Measurements from ENCODE around the gene SYNDIG1. TPM values are rescaled to one million over a fixed set of nuclear protein-coding genes. Genes with fewer than 3 reads are reported as not detected.

SYNDIG1 gene
- total RNA-seq, 1 donor from 2014 or later = 5.6 TPM

GRCh38 chr20:24701027-24701426, 231.6 kb downstream of the SYNDIG1 start:
- TF ChIP-seq, protein P1, sequence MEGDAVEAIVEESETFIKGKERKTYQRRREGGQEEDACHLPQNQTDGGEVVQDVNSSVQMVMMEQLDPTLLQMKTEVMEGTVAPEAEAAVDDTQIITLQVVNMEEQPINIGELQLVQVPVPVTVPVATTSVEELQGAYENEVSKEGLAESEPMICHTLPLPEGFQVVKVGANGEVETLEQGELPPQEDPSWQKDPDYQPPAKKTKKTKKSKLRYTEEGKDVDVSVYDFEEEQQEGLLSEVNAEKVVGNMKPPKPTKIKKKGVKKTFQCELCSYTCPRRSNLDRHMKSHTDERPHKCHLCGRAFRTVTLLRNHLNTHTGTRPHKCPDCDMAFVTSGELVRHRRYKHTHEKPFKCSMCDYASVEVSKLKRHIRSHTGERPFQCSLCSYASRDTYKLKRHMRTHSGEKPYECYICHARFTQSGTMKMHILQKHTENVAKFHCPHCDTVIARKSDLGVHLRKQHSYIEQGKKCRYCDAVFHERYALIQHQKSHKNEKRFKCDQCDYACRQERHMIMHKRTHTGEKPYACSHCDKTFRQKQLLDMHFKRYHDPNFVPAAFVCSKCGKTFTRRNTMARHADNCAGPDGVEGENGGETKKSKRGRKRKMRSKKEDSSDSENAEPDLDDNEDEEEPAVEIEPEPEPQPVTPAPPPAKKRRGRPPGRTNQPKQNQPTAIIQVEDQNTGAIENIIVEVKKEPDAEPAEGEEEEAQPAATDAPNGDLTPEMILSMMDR (IDR thresholded peaks at IDR 0.05) = no peak
- no peaks in the 10 kb centered on the region for H3K4me1 Mint-ChIP-seq (ENCODE audit: low read depth)

GRCh38 chr20:24701668-24702067, 232.2 kb downstream of the SYNDIG1 start:
- Mint-ChIP-seq H3K4me1 (ENCODE audit: low read depth) (no peaks in the 10 kb centered on the region), H3K9me3 (ENCODE audit: low read depth) (no peaks in the 10 kb centered on the region), H3K27ac (ENCODE audit: unreplicated experiment) (no peak overlapping the region), H3K27me3 (ENCODE audit: low read depth) (peaks cover 7% of the 10 kb centered on the region), H3K36me3 (ENCODE audit: low read depth) (no peaks in the 10 kb centered on the region), H3K4me3 (ENCODE audit: unreplicated experiment) (no peak overlapping the region)
- no peak for DNase-seq (ENCODE audit: low spot score)
- TF ChIP-seq, protein P1 (IDR thresholded peaks at IDR 0.05) = no peak

More at GRCh38 chr20:24701027-24701426, 231.6 kb downstream of the SYNDIG1 start:
- H3K27me3 Mint-ChIP-seq (ENCODE audit: low read depth) = peaks cover 7% of the 10 kb centered on the region
- no peaks in the 10 kb centered on the region for H3K36me3 Mint-ChIP-seq (ENCODE audit: low read depth)
- H3K27ac Mint-ChIP-seq (ENCODE audit: unreplicated experiment) = no peak overlapping the region
- DNase-seq (ENCODE audit: low spot score) = no peak
- H3K4me3 Mint-ChIP-seq (ENCODE audit: unreplicated experiment) = no peak overlapping the region
- no peaks in the 10 kb centered on the region for H3K9me3 Mint-ChIP-seq (ENCODE audit: low read depth)

DNA sequence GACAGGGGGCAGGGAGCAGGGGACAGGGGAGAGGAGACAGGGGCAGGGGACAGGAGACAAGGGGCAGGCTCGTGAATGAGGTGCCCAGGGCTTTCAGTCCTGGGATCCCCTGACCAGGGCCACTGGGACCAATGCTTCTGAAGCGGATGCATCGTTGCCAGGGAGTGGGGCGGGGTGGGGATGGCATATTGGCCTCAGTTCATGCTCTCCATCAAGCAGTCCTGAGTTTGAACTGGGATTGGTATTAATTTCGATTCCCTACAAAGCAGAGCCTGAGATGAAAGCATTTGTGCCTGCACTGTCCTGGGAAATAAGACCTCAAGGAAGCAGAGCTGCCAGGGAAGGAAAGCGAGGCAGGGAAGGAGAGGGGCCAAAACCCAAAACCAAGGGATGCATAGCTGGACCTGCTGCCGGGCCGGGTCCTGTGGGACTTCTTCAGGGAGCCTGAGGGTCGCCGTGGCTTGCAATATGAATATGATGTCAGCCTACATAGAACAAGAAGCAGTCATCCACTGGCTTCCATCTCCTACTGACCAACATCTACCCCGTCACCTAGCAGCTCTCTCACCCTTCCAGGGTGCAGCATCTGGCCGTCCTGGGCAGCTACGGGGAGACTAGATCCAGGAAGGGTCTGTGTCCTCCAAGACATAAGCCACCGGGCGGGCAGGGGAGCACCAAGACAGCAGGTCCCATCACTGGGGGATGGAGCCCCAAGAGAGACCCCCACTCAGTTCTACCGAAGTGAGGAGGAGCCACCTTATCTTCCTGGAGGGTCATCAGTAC, 233.3 kb downstream of the SYNDIG1 start:
- no peak for DNase-seq (ENCODE audit: low spot score)
- TF ChIP-seq, protein P1 (IDR thresholded peaks at IDR 0.05) = no peak
- Mint-ChIP-seq H3K27me3 (ENCODE audit: low read depth) (peaks cover 10% of the 10 kb centered on the region), H3K4me1 (ENCODE audit: low read depth) (no peaks in the 10 kb centered on the region), H3K4me3 (ENCODE audit: unreplicated experiment) (no peak overlapping the region), H3K9me3 (ENCODE audit: low read depth) (no peaks in the 10 kb centered on the region), H3K36me3 (ENCODE audit: low read depth) (no peaks in the 10 kb centered on the region), H3K27ac (ENCODE audit: unreplicated experiment) (no peak overlapping the region)

- DNase-seq (ENCODE audit: low spot score) = no peak
- Mint-ChIP-seq H3K9me3 (ENCODE audit: low read depth) (no peaks in the 10 kb centered on the region), H3K4me1 (ENCODE audit: low read depth) (no peaks in the 10 kb centered on the region), H3K27me3 (ENCODE audit: low read depth) (peaks cover 13% of the 10 kb centered on the region), H3K27ac (ENCODE audit: unreplicated experiment) (no peak overlapping the region), H3K36me3 (ENCODE audit: low read depth) (no peaks in the 10 kb centered on the region), H3K4me3 (ENCODE audit: unreplicated experiment) (no peak overlapping the region)
- TF ChIP-seq, protein P1 (IDR thresholded peaks at IDR 0.05) = no peak
Measured at GRCh38 chr20:24703284-24703610, 233.8 kb downstream of the SYNDIG1 start.

GRCh38 chr20:24704899-24705298, 235.5 kb downstream of the SYNDIG1 start:
- TF ChIP-seq, protein P1 (IDR thresholded peaks at IDR 0.05) = no peak
- no peak overlapping the region for H3K27ac Mint-ChIP-seq (ENCODE audit: unreplicated experiment)
- H3K4me3 Mint-ChIP-seq (ENCODE audit: unreplicated experiment) = no peak overlapping the region
- H3K4me1 Mint-ChIP-seq (ENCODE audit: low read depth) = no peaks in the 10 kb centered on the region
- H3K36me3 Mint-ChIP-seq (ENCODE audit: low read depth) = no peaks in the 10 kb centered on the region
- DNase-seq (ENCODE audit: low spot score) = no peak
- H3K27me3 Mint-ChIP-seq (ENCODE audit: low read depth) = peaks cover 17% of the 10 kb centered on the region
- no peaks in the 10 kb centered on the region for H3K9me3 Mint-ChIP-seq (ENCODE audit: low read depth)
